Astrocyte of the spinal cord (primary cell): ENCODE results near the gene KIF3A.

Source experiments
- DNase-seq: peaks from one replicate; pipeline ENCODE4 v3.0.0; 2011; ENCODE audit warnings: low read depth, low spot score
- H3K4me3 ChIP-seq: 2 replicates; pipeline ENCODE4 v1.5.1; 2011; ENCODE audit warnings: low read depth, mild to moderate bottlenecking, low read length, moderate library complexity
- in situ Hi-C: cut with HindIII; loops from 2 replicates; pipeline ENCODE4 v1.10.0; 2017; ENCODE audit warnings: low sequenced_read_pairs
- TF ChIP-seq, protein P1 (sequence below): IDR thresholded peaks from 2 replicates; pipeline ENCODE4 v1.5.1; 2012; ENCODE audit warnings: low read depth, mild to moderate bottlenecking, low read length, inconsistent platforms

Gene KIF3A

DNA sequence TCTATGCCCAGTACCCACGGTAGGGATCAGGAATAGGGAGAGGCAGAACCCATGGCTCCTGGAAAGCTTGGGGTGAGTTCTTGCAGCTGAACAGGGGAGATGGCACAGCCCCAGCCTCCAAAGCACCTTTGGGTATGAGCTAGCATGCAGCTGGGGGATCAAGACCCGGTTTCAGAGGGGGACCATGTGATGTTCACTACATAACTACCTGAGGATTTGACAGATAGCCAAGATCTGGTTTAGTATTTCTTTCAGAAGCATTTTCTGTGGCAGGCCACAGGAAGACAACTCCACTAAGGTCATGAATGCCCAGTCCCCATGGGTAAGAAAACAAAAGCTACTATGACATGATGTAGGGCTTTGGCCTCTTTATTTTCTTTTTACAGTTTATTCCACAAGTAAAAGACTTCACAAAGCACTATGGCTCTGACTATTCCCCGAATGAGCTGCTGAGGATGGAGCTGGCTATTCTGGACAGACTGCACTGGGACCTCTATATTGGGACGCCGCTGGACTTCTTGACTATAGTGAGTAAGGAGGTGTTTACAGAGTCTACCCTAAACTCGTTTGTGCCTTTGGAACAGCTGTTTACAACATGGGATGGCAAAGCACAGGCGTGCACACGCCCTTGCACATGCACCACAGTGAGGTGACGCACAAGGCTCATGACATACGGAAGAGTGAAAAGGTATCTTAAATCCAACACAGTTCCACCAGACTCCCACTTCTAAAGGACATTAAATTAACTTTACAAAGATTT is 13.3 kb upstream of the KIF3A start:
- no peak overlapping the region for H3K4me3 ChIP-seq
- TF ChIP-seq, protein P1, sequence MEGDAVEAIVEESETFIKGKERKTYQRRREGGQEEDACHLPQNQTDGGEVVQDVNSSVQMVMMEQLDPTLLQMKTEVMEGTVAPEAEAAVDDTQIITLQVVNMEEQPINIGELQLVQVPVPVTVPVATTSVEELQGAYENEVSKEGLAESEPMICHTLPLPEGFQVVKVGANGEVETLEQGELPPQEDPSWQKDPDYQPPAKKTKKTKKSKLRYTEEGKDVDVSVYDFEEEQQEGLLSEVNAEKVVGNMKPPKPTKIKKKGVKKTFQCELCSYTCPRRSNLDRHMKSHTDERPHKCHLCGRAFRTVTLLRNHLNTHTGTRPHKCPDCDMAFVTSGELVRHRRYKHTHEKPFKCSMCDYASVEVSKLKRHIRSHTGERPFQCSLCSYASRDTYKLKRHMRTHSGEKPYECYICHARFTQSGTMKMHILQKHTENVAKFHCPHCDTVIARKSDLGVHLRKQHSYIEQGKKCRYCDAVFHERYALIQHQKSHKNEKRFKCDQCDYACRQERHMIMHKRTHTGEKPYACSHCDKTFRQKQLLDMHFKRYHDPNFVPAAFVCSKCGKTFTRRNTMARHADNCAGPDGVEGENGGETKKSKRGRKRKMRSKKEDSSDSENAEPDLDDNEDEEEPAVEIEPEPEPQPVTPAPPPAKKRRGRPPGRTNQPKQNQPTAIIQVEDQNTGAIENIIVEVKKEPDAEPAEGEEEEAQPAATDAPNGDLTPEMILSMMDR: no peak
- DNase-seq: no peak
- in situ Hi-C loops: no loop called here

DNA sequence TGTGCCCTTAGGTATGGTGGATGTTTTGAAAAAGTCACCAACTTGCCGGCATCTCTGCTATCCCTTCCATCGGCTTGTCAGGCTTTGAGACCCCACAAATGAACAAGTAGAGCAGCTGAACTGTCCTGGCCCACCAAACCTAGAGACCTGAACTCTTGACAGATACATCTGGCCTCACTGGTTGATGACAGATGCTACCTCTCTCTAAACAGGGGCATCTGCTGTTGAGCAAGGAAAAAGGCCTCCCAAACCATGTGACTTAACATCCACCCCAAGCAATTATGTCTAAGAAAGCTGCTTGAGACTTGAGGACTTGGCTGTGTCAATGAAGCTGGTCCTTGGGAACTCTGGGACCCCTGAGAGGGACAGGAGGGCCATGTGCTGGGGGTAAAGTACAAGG is 12.2 kb upstream of the KIF3A start:
- TF ChIP-seq, protein P1: no peak
- in situ Hi-C loops: no loop called here
- H3K4me3 ChIP-seq: no peak overlapping the region
- no peak for DNase-seq

- DNase-seq: no peak
- TF ChIP-seq, protein P1: no peak
- in situ Hi-C loops: no loop called here
- no peak overlapping the region for H3K4me3 ChIP-seq
Measured at GRCh38 chr5:132748522-132749000, 11.2 kb upstream of the KIF3A start.

- in situ Hi-C loops: no loop called here
- peak overlapping the region; percentile 32 for H3K4me3 ChIP-seq
- DNase-seq: no peak
- TF ChIP-seq, protein P1: no peak
Measured at GRCh38 chr5:132747616-132748440, 10.5 kb upstream of the KIF3A start.

GRCh38 chr5:132746954-132747615 is 9.7 kb upstream of the KIF3A start, which contains the start of gene CCNI2:
TSS of gene CCNI2 (plus strand) at chr5:132747426. CDS start at chr5:132747496, 70 bp downstream.
- TF ChIP-seq, protein P1: peak; percentile 41
- no peak for DNase-seq
- H3K4me3 ChIP-seq: peak within 1 kb of the TSS; percentile 32
- in situ Hi-C loops: no loop called here

DNA sequence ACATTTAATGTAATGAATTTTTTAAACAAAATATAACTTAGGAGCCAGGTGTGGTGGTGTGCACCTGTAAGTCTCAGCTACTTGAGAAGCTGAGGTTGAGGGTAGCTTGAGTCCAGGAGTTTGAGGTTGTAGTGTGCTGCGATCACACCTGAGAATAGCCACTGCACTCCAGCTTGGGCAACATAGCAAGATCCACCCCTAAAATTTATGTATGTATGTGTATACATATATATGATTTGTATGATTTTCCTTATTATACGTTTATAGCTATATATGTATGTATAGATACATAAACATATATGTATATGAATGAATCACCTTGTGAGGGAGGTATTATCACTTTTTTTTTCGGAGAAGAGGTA is 9.2 kb upstream of the KIF3A start:
- DNase-seq: no peak
- peak overlapping the region; percentile 32 for H3K4me3 ChIP-seq
- in situ Hi-C loops: no loop called here
- TF ChIP-seq, protein P1: no peak
